ENCODE measurements around the gene CLDN4.
"Not testable (repeated sequence)": the region's sequence is repeated elsewhere in the genome, so short reads cannot be mapped to it uniquely, and the experiment has no call there.

Gene CLDN4

GRCh38 chr7:73844131-73844547, 13.3 kb downstream of the CLDN4 start:
- H3K4me3 ChIP-seq (ENCODE audit: low read length in 2 of 2), result no peak overlapping the region
- H3K9ac ChIP-seq (ENCODE audit: low read length in 2 of 2), result no peak overlapping the region
- H3K27ac ChIP-seq (ENCODE audit: low read length), result no peak overlapping the region
- H3K4me1 ChIP-seq (ENCODE audit: control insufficient read depth, insufficient read depth, low read length), result peaks cover 14% of the 10 kb centered on the region
- no peaks in the 10 kb centered on the region for H3K9me3 ChIP-seq (ENCODE audit: control insufficient read depth in 2 of 2, low read length in 2 of 2)
- H3K36me3 ChIP-seq (ENCODE audit: control insufficient read depth in 2 of 2, insufficient read depth in 2 of 2, low read length in 2 of 2), result no peaks in the 10 kb centered on the region
- no peaks in the 10 kb centered on the region for H3K27me3 ChIP-seq (ENCODE audit: control insufficient read depth in 1 of 2, insufficient read depth in 2 of 2, low read length in 2 of 2)

GRCh38 chr7:73844848-73845460, 14.2 kb downstream of the CLDN4 start:
- Histone ChIP-seq H3K27me3 (ENCODE audit: control insufficient read depth in 1 of 2, insufficient read depth in 2 of 2, low read length in 2 of 2) (no peaks in the 10 kb centered on the region), H3K36me3 (ENCODE audit: control insufficient read depth in 2 of 2, insufficient read depth in 2 of 2, low read length in 2 of 2) (no peaks in the 10 kb centered on the region), H3K9ac (ENCODE audit: low read length in 2 of 2) (no peak overlapping the region), H3K9me3 (ENCODE audit: control insufficient read depth in 2 of 2, low read length in 2 of 2) (no peaks in the 10 kb centered on the region), H3K4me3 (ENCODE audit: low read length in 2 of 2) (no peak overlapping the region), H3K4me1 (ENCODE audit: control insufficient read depth, insufficient read depth, low read length) (peaks cover 20% of the 10 kb centered on the region), H3K27ac (ENCODE audit: low read length) (no peak overlapping the region)

DNA sequence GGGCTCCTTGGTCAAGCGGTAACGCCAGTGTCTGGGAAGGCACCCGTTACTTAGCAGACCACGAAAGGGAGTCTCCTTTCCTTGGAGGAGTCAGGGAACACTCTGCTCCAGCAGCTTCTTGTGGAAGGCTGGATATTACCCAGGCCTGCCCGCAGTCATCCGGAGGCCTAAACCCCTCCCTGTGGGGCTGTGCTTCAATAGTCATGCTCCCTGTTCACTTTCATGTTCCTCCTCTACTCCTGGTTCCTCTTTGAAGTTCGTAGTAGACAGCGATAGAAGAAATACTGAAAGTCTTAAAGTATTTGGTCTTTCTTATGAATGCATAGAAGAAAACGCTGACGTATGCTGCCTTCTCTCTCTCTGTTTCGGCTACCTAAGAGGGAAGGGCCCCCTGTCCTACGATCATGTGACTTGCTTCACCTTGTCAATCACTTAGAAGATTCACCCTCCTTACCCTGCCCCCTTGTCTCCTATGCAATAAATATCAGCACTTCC, 15.0 kb downstream of the CLDN4 start:
- H3K9me3 ChIP-seq (ENCODE audit: control insufficient read depth in 2 of 2, low read length in 2 of 2); H3K9ac ChIP-seq (ENCODE audit: low read length in 2 of 2); H3K4me3 ChIP-seq (ENCODE audit: low read length in 2 of 2); H3K36me3 ChIP-seq (ENCODE audit: control insufficient read depth in 2 of 2, insufficient read depth in 2 of 2, low read length in 2 of 2); H3K27ac ChIP-seq (ENCODE audit: low read length); H3K27me3 ChIP-seq (ENCODE audit: control insufficient read depth in 1 of 2, insufficient read depth in 2 of 2, low read length in 2 of 2): not testable (repeated sequence)
- H3K4me1 ChIP-seq (ENCODE audit: control insufficient read depth, insufficient read depth, low read length), result peaks cover 20% of the 10 kb centered on the region

GRCh38 chr7:73847941-73848723, 17.3 kb downstream of the CLDN4 start:
- Histone ChIP-seq H3K27me3 (ENCODE audit: control insufficient read depth in 1 of 2, insufficient read depth in 2 of 2, low read length in 2 of 2) (no peaks in the 10 kb centered on the region), H3K9me3 (ENCODE audit: control insufficient read depth in 2 of 2, low read length in 2 of 2) (no peaks in the 10 kb centered on the region), H3K4me1 (ENCODE audit: control insufficient read depth, insufficient read depth, low read length) (peaks cover 9% of the 10 kb centered on the region), H3K27ac (ENCODE audit: low read length) (no peak overlapping the region), H3K9ac (ENCODE audit: low read length in 2 of 2) (no peak overlapping the region), H3K36me3 (ENCODE audit: control insufficient read depth in 2 of 2, insufficient read depth in 2 of 2, low read length in 2 of 2) (no peaks in the 10 kb centered on the region), H3K4me3 (ENCODE audit: low read length in 2 of 2) (no peak overlapping the region)

DNA sequence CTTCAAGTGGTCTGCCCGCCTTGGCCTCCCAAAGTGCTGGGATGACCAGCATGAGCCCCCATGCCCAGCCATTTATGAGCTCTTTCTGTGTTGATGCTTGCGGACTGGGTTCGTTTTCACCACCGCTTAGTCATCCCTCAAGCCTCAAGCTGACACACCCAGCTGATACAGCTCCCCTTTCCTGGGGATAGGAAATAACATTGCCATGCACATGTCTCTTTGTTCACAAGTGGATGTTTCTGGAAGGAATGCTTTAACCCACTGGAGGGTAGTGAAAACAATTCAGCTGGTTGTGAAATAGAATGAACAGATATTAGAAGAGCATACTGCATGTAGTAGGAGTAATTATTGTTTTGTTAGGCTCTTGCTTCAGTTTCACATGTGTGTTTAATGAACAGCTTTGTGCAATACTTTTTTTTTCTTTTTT, 20.0 kb downstream of the CLDN4 start:
- H3K9ac ChIP-seq (ENCODE audit: low read length in 2 of 2), result no peak overlapping the region
- H3K27me3 ChIP-seq (ENCODE audit: control insufficient read depth in 1 of 2, insufficient read depth in 2 of 2, low read length in 2 of 2), result no peaks in the 10 kb centered on the region
- no peaks in the 10 kb centered on the region for H3K9me3 ChIP-seq (ENCODE audit: control insufficient read depth in 2 of 2, low read length in 2 of 2)
- H3K36me3 ChIP-seq (ENCODE audit: control insufficient read depth in 2 of 2, insufficient read depth in 2 of 2, low read length in 2 of 2), result no peaks in the 10 kb centered on the region
- H3K27ac ChIP-seq (ENCODE audit: low read length), result no peak overlapping the region
- H3K4me1 ChIP-seq (ENCODE audit: control insufficient read depth, insufficient read depth, low read length), result peaks cover 14% of the 10 kb centered on the region
- no peak overlapping the region for H3K4me3 ChIP-seq (ENCODE audit: low read length in 2 of 2)

- Histone ChIP-seq H3K4me3 (ENCODE audit: low read length in 2 of 2) (no peak overlapping the region), H3K36me3 (ENCODE audit: control insufficient read depth in 2 of 2, insufficient read depth in 2 of 2, low read length in 2 of 2) (no peaks in the 10 kb centered on the region), H3K27ac (ENCODE audit: low read length) (no peak overlapping the region), H3K27me3 (ENCODE audit: control insufficient read depth in 1 of 2, insufficient read depth in 2 of 2, low read length in 2 of 2) (no peaks in the 10 kb centered on the region), H3K9ac (ENCODE audit: low read length in 2 of 2) (no peak overlapping the region), H3K9me3 (ENCODE audit: control insufficient read depth in 2 of 2, low read length in 2 of 2) (no peaks in the 10 kb centered on the region), H3K4me1 (ENCODE audit: control insufficient read depth, insufficient read depth, low read length) (peaks cover 15% of the 10 kb centered on the region)
These were observed 20.9 kb downstream of the CLDN4 start for GRCh38 chr7:73851410-73852338.

DNA sequence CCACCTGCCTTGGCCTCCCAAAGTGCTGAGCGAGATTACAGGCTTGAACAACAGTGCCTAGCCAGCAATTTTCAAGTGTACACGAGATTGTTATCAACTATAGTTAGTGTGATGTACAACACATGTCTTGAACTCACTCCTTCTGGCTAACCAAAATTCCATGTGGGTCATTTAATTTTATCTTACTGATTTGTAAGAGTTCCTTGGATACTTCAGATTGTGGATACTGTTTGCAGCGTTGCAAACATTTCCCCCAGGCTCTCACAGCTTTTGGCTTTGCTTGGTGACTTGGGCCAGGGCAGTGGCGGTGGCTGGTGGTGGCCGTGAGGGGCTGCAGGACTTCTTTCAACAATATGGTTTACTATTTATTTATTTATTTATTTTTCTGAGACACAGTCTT, 21.7 kb downstream of the CLDN4 start:
- peaks cover 0 to 2% of the 10 kb centered on the region in 2 donors for H3K27me3 ChIP-seq (ENCODE audit: control insufficient read depth in 1 of 2, insufficient read depth in 2 of 2, low read length in 2 of 2)
- no peak overlapping the region for H3K27ac ChIP-seq (ENCODE audit: low read length)
- no peaks in the 10 kb centered on the region for H3K36me3 ChIP-seq (ENCODE audit: control insufficient read depth in 2 of 2, insufficient read depth in 2 of 2, low read length in 2 of 2)
- H3K4me3 ChIP-seq (ENCODE audit: low read length in 2 of 2), result no peak overlapping the region
- no peaks in the 10 kb centered on the region for H3K9me3 ChIP-seq (ENCODE audit: control insufficient read depth in 2 of 2, low read length in 2 of 2)
- H3K4me1 ChIP-seq (ENCODE audit: control insufficient read depth, insufficient read depth, low read length), result peaks cover 15% of the 10 kb centered on the region
- H3K9ac ChIP-seq (ENCODE audit: low read length in 2 of 2), result no peak overlapping the region

DNA sequence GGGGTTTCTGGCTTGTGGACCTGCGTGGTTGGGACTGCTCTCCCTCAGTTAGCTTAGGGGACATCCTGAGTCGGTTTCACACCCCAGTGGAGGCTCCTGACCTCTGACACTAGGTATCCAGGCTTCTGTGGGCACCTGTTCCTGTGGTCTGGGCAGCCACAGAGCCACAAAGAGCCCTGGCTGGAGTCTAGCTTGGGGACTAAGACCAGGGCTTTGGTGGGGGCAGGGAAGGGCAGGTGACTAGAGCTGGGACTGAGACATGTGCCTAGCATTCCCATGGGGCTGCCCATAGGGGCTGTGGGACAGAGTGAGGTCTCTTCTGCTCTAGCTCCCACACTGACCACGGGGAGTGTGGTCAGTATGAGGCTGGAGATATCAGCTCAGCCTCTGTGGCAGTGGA, 26.1 kb downstream of the CLDN4 start:
- Histone ChIP-seq H3K9ac (ENCODE audit: low read length in 2 of 2) (no peak overlapping the region), H3K27ac (ENCODE audit: low read length) (no peak overlapping the region), H3K27me3 (ENCODE audit: control insufficient read depth in 1 of 2, insufficient read depth in 2 of 2, low read length in 2 of 2) (peaks cover 0 to 2% of the 10 kb centered on the region in 2 donors), H3K36me3 (ENCODE audit: control insufficient read depth in 2 of 2, insufficient read depth in 2 of 2, low read length in 2 of 2) (no peaks in the 10 kb centered on the region), H3K4me1 (ENCODE audit: control insufficient read depth, insufficient read depth, low read length) (peaks cover 8% of the 10 kb centered on the region), H3K4me3 (ENCODE audit: low read length in 2 of 2) (no peak overlapping the region), H3K9me3 (ENCODE audit: control insufficient read depth in 2 of 2, low read length in 2 of 2) (no peaks in the 10 kb centered on the region)

- H3K36me3 ChIP-seq (ENCODE audit: control insufficient read depth in 2 of 2, insufficient read depth in 2 of 2, low read length in 2 of 2), result no peaks in the 10 kb centered on the region
- H3K4me1 ChIP-seq (ENCODE audit: control insufficient read depth, insufficient read depth, low read length), result peaks cover 6% of the 10 kb centered on the region
- no peak overlapping the region for H3K27ac ChIP-seq (ENCODE audit: low read length)
- H3K27me3 ChIP-seq (ENCODE audit: control insufficient read depth in 1 of 2, insufficient read depth in 2 of 2, low read length in 2 of 2), result peaks cover 0 to 2% of the 10 kb centered on the region in 2 donors
- no peak overlapping the region for H3K4me3 ChIP-seq (ENCODE audit: low read length in 2 of 2)
- H3K9ac ChIP-seq (ENCODE audit: low read length in 2 of 2), result no peak overlapping the region
- H3K9me3 ChIP-seq (ENCODE audit: control insufficient read depth in 2 of 2, low read length in 2 of 2), result no peaks in the 10 kb centered on the region
These were observed 28.0 kb downstream of the CLDN4 start for GRCh38 chr7:73858807-73859206.

DNA sequence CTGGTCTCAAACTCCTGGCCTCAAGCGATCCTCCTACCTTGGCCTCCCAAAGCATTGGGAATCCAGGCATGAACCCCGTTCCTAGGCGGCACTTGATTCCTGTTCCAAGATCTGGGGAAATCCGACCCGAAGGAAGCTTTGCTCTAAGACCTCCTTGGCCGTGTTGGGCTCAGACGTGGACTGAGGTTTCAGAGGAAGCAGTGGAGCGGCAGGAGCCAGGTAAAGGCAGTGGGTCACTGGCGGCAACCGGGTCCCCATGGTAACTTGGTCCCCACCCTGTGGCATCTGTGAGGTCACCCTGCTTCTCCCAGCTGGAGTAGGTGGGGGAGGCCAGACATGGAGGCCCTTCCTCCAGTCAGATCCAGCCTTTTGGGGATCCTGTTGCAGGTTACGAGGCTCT, 30.1 kb downstream of the CLDN4 start, which contains the start of gene TMEM270:
Gene TMEM270 (plus strand): TSS at position 301 of the 400 bp plus-strand sequence. CDS start 36 bp downstream, at position 337.
- no peak within 1 kb of the TSS for H3K9ac ChIP-seq (ENCODE audit: low read length in 2 of 2)
- H3K4me1 ChIP-seq (ENCODE audit: control insufficient read depth, insufficient read depth, low read length), result peaks cover under 1% of the 10 kb centered on the region
- H3K27ac ChIP-seq (ENCODE audit: low read length), result no peak within 1 kb of the TSS
- H3K36me3 ChIP-seq (ENCODE audit: control insufficient read depth in 2 of 2, insufficient read depth in 2 of 2, low read length in 2 of 2), result no peaks in the 10 kb centered on the region
- H3K27me3 ChIP-seq (ENCODE audit: control insufficient read depth in 1 of 2, insufficient read depth in 2 of 2, low read length in 2 of 2), result peaks cover 0 to 2% of the 10 kb centered on the region in 2 donors
- H3K4me3 ChIP-seq (ENCODE audit: low read length in 2 of 2), result no peak within 1 kb of the TSS
- H3K9me3 ChIP-seq (ENCODE audit: control insufficient read depth in 2 of 2, low read length in 2 of 2), result no peaks in the 10 kb centered on the region
